Panc1 (cell line): ENCODE results near the gene POLD1. TPM values are rescaled to one million over a fixed set of nuclear protein-coding genes. Genes with fewer than 3 reads are reported as not detected.
"Not testable (repeated sequence)": the region's sequence is repeated elsewhere in the genome, so short reads cannot be mapped to it uniquely, and the experiment has no call there.

Experiments used
- ATAC-seq: fragments of 200-7000 bp; cut with Tn5 transposase; 2 replicates; pipeline ENCODE4 v1.9.1; 2020; ENCODE audit warnings: mild to moderate bottlenecking, moderate library complexity
- BruUV-seq: library from RNA; stranded (reverse); fragments of 400-500 nt; replicated peaks from 2 replicates; lab custom pipeline; 2021; lab: Mats Ljungman, UMichigan
- CTCF ChIA-PET: fragments of 300-600 bp; sonication (Branson Sonifier 250); formaldehyde crosslinking; loops from one replicate; lab custom pipeline; 2022; ENCODE audit warnings: antibody characterized with exemption; lab: Charles Lee
- POLR2A ChIA-PET: fragments of 300-600 bp; sonication (Branson Sonifier 250); formaldehyde crosslinking; loops from one replicate; lab custom pipeline; 2022; ENCODE audit warnings: antibody characterized with exemption; lab: Charles Lee
- DNase-seq: peaks from one replicate; pipeline ENCODE4 v3.0.0-alpha.2; 2010; ENCODE audit warnings: low read depth, low spot score
- H3K27ac ChIP-seq: 2 replicates; pipeline ENCODE4 v1.5.1; 2011; ENCODE audit warnings: mild to moderate bottlenecking, low read length, inconsistent platforms
- H3K27me3 ChIP-seq: fragments of 200-500 bp; sonication (Bioruptor generic); 2 replicates; pipeline ENCODE4 v1.6.0; 2014; ENCODE audit warnings: low read length, inconsistent platforms; ENCODE audit not compliant: control insufficient read depth, insufficient read depth
- H3K36me3 ChIP-seq: fragments of 200-500 bp; sonication (Bioruptor generic); 2 replicates; pipeline ENCODE4 v1.5.1; 2014; ENCODE audit warnings: inconsistent platforms, mild to moderate bottlenecking, low read length, moderate library complexity; ENCODE audit not compliant: control insufficient read depth, insufficient read depth
- H3K4me1 ChIP-seq: 2 replicates; pipeline ENCODE4 v1.5.1; 2011; ENCODE audit warnings: inconsistent platforms, mild to moderate bottlenecking, low read length, moderate library complexity; ENCODE audit not compliant: control insufficient read depth, insufficient read depth
- H3K4me3 ChIP-seq, 2 experiments: 2 replicates each; pipeline ENCODE4 v1.5.1; 2011 to 2012; ENCODE audit warnings: low read depth in 2 of 2, low read length in 2 of 2, mild to moderate bottlenecking in 2 of 2, inconsistent platforms in 1 of 2, moderate library complexity in 1 of 2
- H3K9me3 ChIP-seq: fragments of 200-500 bp; sonication (Bioruptor generic); 2 replicates; pipeline ENCODE4 v1.5.1; 2014; ENCODE audit warnings: low read depth, mild to moderate bottlenecking, inconsistent platforms, low read length, moderate library complexity; ENCODE audit not compliant: control insufficient read depth, insufficient read depth
- POLR2AphosphoS5 ChIP-seq: IDR thresholded peaks from 2 replicates; pipeline ENCODE4 v1.6.1; 2012; ENCODE audit warnings: mild to moderate bottlenecking, low read depth, low read length, moderate library complexity
- SIN3A ChIP-seq: IDR thresholded peaks from 2 replicates; pipeline ENCODE4 v1.6.1; 2012; ENCODE audit warnings: low read depth, mild to moderate bottlenecking, low read length, moderate library complexity, borderline replicate concordance; ENCODE audit not compliant: insufficient read depth
- TCF7L2 ChIP-seq: IDR thresholded peaks from 2 replicates; pipeline ENCODE4 v1.6.1; 2011; ENCODE audit warnings: mild to moderate bottlenecking, low read depth, low read length, inconsistent platforms
- in situ Hi-C: cut with HindIII; loops from 2 replicates; pipeline ENCODE4 v1.10.0; 2016; ENCODE audit warnings: low sequenced_read_pairs, low pct_unique_long_range_greater_than_20kb
- intact Hi-C: fragments of 100-400 bp; cut with micrococcal nuclease; formaldehyde crosslinking; loops from one replicate; pipeline ENCODE4 v1.10.0; 2022; ENCODE audit not compliant: unreplicated experiment
- total RNA-seq: library from RNA; stranded (reverse); gene quantifications from one replicate; pipeline ENCODE4 v1.2.1, GENCODE V29; 2021; ENCODE audit not compliant: unreplicated experiment
- TF ChIP-seq, protein P1 (sequence below): fragments of 450-650 bp; IDR thresholded peaks from 2 replicates; pipeline ENCODE4 v1.5.1; 2017; ENCODE audit warnings: mild to moderate bottlenecking
- TF ChIP-seq, protein P2 (sequence below), 2 experiments: IDR thresholded peaks; 2 replicates each; pipeline ENCODE4 v1.6.1; 2011 to 2012; ENCODE audit warnings: low read depth in 2 of 2, control low read depth in 1 of 2, low read length in 1 of 2, mild to moderate bottlenecking in 1 of 2, moderate library complexity in 1 of 2; ENCODE audit not compliant: insufficient read depth in 1 of 2

The POLD1 gene
- total RNA-seq, 1 experiment from 2014 or later = 71.7 TPM

DNA sequence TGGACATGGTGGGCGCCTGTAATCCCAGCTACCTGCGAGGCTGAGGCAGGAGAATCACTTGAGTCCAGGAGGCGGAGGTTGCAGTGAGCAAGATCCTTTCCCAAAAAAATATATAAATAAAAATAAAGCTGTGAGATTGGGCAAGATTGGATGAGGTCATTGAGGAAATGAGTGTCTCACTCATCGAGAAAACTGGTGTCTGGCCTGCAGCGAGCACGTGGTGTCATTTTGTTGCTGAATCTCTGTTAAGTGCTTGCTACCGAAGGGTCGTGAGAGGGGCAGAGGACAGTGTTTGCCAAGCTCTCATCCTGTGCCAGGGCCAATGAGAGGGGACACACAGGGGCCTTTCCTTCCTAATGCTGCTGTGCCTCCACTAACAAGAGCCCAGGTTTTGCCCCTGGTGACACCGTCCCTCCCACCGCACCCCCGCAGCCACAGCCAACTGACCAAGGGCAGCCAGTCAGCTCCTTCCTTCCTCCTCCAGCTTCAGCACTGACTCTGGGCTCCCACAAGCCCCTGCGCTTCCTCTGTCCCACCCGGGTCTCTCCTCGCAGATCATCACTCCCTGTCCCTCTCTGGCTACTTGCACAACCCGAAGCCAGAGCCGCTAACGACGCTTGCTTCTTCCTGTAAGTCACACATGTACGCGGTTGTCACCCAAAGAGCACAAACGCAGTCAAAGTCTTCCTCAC lies 3.2 kb downstream of the POLD1 start:
- H3K4me3 ChIP-seq = no peak overlapping the region
- intact Hi-C loops = no loop called here
- POLR2A ChIA-PET = no interaction called here

DNA sequence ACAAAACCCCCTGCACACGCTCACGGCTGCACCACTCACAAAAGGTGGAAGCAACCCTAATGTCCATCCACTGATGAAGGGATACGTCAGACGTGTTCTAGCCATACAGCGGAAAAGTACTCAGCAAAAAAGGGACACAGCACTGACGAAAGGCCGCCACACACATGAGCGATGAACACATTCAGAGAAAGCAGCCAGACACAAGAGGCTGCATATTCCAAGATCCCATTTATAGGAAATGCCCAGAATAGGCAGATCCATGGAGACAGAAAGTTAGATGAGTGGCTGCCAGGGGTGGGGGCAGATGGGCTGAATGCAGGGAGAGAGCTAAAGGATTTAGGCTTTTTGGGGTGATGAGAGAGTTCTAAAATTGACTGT lies 3.7 kb downstream of the POLD1 start:
- Histone ChIP-seq H3K27me3 (no peaks in the 10 kb centered on the region), H3K9me3 (no peaks in the 10 kb centered on the region), H3K36me3 (no peaks in the 10 kb centered on the region), H3K4me1 (peaks cover 4% of the 10 kb centered on the region), H3K4me3 (no peak overlapping the region), H3K27ac (no peak overlapping the region)
- ATAC-seq = no peak
- no peak for DNase-seq
- intact Hi-C loops (no loop called here), in situ Hi-C loops (no loop called here)
- TF ChIP-seq TCF7L2 (no peak), SIN3A (no peak), POLR2AphosphoS5 (no peak)
- TF ChIP-seq, protein P1, sequence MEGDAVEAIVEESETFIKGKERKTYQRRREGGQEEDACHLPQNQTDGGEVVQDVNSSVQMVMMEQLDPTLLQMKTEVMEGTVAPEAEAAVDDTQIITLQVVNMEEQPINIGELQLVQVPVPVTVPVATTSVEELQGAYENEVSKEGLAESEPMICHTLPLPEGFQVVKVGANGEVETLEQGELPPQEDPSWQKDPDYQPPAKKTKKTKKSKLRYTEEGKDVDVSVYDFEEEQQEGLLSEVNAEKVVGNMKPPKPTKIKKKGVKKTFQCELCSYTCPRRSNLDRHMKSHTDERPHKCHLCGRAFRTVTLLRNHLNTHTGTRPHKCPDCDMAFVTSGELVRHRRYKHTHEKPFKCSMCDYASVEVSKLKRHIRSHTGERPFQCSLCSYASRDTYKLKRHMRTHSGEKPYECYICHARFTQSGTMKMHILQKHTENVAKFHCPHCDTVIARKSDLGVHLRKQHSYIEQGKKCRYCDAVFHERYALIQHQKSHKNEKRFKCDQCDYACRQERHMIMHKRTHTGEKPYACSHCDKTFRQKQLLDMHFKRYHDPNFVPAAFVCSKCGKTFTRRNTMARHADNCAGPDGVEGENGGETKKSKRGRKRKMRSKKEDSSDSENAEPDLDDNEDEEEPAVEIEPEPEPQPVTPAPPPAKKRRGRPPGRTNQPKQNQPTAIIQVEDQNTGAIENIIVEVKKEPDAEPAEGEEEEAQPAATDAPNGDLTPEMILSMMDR = no peak
- TF ChIP-seq, protein P2, sequence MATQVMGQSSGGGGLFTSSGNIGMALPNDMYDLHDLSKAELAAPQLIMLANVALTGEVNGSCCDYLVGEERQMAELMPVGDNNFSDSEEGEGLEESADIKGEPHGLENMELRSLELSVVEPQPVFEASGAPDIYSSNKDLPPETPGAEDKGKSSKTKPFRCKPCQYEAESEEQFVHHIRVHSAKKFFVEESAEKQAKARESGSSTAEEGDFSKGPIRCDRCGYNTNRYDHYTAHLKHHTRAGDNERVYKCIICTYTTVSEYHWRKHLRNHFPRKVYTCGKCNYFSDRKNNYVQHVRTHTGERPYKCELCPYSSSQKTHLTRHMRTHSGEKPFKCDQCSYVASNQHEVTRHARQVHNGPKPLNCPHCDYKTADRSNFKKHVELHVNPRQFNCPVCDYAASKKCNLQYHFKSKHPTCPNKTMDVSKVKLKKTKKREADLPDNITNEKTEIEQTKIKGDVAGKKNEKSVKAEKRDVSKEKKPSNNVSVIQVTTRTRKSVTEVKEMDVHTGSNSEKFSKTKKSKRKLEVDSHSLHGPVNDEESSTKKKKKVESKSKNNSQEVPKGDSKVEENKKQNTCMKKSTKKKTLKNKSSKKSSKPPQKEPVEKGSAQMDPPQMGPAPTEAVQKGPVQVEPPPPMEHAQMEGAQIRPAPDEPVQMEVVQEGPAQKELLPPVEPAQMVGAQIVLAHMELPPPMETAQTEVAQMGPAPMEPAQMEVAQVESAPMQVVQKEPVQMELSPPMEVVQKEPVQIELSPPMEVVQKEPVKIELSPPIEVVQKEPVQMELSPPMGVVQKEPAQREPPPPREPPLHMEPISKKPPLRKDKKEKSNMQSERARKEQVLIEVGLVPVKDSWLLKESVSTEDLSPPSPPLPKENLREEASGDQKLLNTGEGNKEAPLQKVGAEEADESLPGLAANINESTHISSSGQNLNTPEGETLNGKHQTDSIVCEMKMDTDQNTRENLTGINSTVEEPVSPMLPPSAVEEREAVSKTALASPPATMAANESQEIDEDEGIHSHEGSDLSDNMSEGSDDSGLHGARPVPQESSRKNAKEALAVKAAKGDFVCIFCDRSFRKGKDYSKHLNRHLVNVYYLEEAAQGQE (IDR thresholded peaks at IDR 0.05; ENCODE audit: insufficient read depth in 1 of 2, low read depth in 2 of 2, low read length in 1 of 2) = no peak
- POLR2A ChIA-PET = no interaction called here
- no TSS peak for BruUV-seq
- CTCF ChIA-PET = no interaction called here

More for the DNA sequence above, 3.2 kb downstream of the POLD1 start:
- DNase-seq (no peak), ATAC-seq (no peak)
- Histone ChIP-seq H3K27me3 (no peaks in the 10 kb centered on the region), H3K36me3 (no peaks in the 10 kb centered on the region), H3K4me1 (peaks cover 4% of the 10 kb centered on the region), H3K9me3 (no peaks in the 10 kb centered on the region), H3K27ac (no peak overlapping the region)
- TF ChIP-seq POLR2AphosphoS5 (no peak), TCF7L2 (no peak), SIN3A (no peak)
- TF ChIP-seq, protein P1 = no peak
- TF ChIP-seq, protein P2 (IDR thresholded peaks at IDR 0.05; ENCODE audit: insufficient read depth in 1 of 2, low read depth in 2 of 2, low read length in 1 of 2) = no peak
- no TSS peak for BruUV-seq
- CTCF ChIA-PET = no interaction called here
- in situ Hi-C loops = no loop called here

GRCh38 chr19:50390295-50390694 lies 6.1 kb downstream of the POLD1 start:
- in situ Hi-C loops, H3K4me3 ChIP-seq, DNase-seq, CTCF ChIA-PET, H3K4me1 ChIP-seq, ATAC-seq, H3K9me3 ChIP-seq, intact Hi-C loops, H3K27me3 ChIP-seq, BruUV-seq, H3K36me3 ChIP-seq, H3K27ac ChIP-seq, POLR2A ChIA-PET: not testable (repeated sequence)
